Neuronal stem cell (in vitro differentiated cells): ENCODE results near the gene MYO15A.
A peak's percentile ranks its signal among the peaks of the same experiment; 100 is the strongest.

ENCODE experiments used
- DNase-seq: peaks from one replicate; pipeline ENCODE4 v3.0.0-alpha.2; 2013; ENCODE audit warnings: low spot score
- H2AFZ ChIP-seq: one replicate; pipeline ENCODE4 v1.6.1; 2013; ENCODE audit warnings: mild to moderate bottlenecking, low read length, inconsistent platforms
- H2AK5ac ChIP-seq: 2 replicates; pipeline ENCODE4 v1.6.1; 2013; ENCODE audit warnings: low read depth, mild to moderate bottlenecking, inconsistent platforms, low read length, moderate library complexity, mixed read lengths
- H2BK120ac ChIP-seq: 2 replicates; pipeline ENCODE4 v1.6.1; 2013; ENCODE audit warnings: low read depth, mild to moderate bottlenecking, inconsistent platforms, low read length, moderate library complexity, mixed read lengths
- H2BK12ac ChIP-seq: one replicate; pipeline ENCODE4 v1.6.1; 2013; ENCODE audit warnings: low read length, inconsistent platforms
- H2BK15ac ChIP-seq: 2 replicates; pipeline ENCODE4 v1.6.1; 2013; ENCODE audit warnings: mild to moderate bottlenecking, low read length, inconsistent platforms, mixed read lengths
- H2BK5ac ChIP-seq: one replicate; pipeline ENCODE4 v1.6.1; 2013; ENCODE audit warnings: inconsistent platforms, mild to moderate bottlenecking, low read length, moderate library complexity
- H3K14ac ChIP-seq: one replicate; pipeline ENCODE4 v1.6.1; 2013; ENCODE audit warnings: low read length, inconsistent platforms
- H3K18ac ChIP-seq: 2 replicates; pipeline ENCODE4 v1.6.1; 2013; ENCODE audit warnings: low read length, inconsistent platforms
- H3K23ac ChIP-seq: 2 replicates; pipeline ENCODE4 v1.6.1; 2013; ENCODE audit warnings: low read depth, mild to moderate bottlenecking, mixed read lengths, low read length, inconsistent platforms; ENCODE audit not compliant: poor library complexity
- H3K27ac ChIP-seq: replicated peaks from 3 replicates; pipeline ENCODE4 v1.5.1; 2013; ENCODE audit warnings: low read length, inconsistent platforms
- H3K27me3 ChIP-seq, 3 experiments: 2 replicates each; pipeline ENCODE4 v1.6.1; 2013; ENCODE audit warnings: low read length in 3 of 3, mild to moderate bottlenecking in 2 of 3, inconsistent platforms in 1 of 3, low read depth in 1 of 3, mixed read lengths in 1 of 3, moderate library complexity in 1 of 3; ENCODE audit not compliant: control insufficient read depth in 3 of 3, insufficient read depth in 3 of 3
- H3K36me3 ChIP-seq, 2 donors: replicated peaks in 1 of 2; 2 replicates each; pipeline ENCODE4 v1.6.1; 2013; ENCODE audit warnings: low read length in 2 of 2; ENCODE audit not compliant: control insufficient read depth in 2 of 2, insufficient read depth in 2 of 2
- H3K4ac ChIP-seq: 2 replicates; pipeline ENCODE4 v1.6.1; 2013; ENCODE audit warnings: inconsistent platforms, mild to moderate bottlenecking, low read length, moderate library complexity
- H3K4me1 ChIP-seq, 2 donors: 1 replicate in 1 of 2; 2 replicates in 1 of 2; pipeline ENCODE4 v1.6.1; 2013; ENCODE audit warnings: low read length in 2 of 2, low read depth in 1 of 2; ENCODE audit not compliant: control insufficient read depth in 2 of 2, insufficient read depth in 1 of 2
- H3K4me2 ChIP-seq: one replicate; pipeline ENCODE4 v1.6.1; 2013; ENCODE audit warnings: mild to moderate bottlenecking, low read length, inconsistent platforms; ENCODE audit not compliant: insufficient read depth, poor library complexity, severe bottlenecking
- H3K4me3 ChIP-seq, 2 donors: 2 replicates each; pipeline ENCODE4 v1.5.1; 2013; ENCODE audit warnings: low read length in 2 of 2, mild to moderate bottlenecking in 2 of 2, inconsistent platforms in 1 of 2, moderate library complexity in 1 of 2
- H3K79me1 ChIP-seq: one replicate; pipeline ENCODE4 v1.6.1; 2013; ENCODE audit warnings: low read depth, mild to moderate bottlenecking, inconsistent platforms, low read length, moderate library complexity
- H3K9ac ChIP-seq: one replicate; pipeline ENCODE4 v1.6.1; 2013; ENCODE audit warnings: mild to moderate bottlenecking, low read depth, low read length, inconsistent platforms; ENCODE audit not compliant: poor library complexity
- H3K9me3 ChIP-seq, 2 donors: replicated peaks in 1 of 2; 2 replicates each; pipeline versions ENCODE3 to v1.6.1; 2013; ENCODE audit warnings: low read length in 2 of 2, mild to moderate bottlenecking in 2 of 2, inconsistent platforms in 1 of 2, low read depth in 1 of 2, mixed read lengths in 1 of 2, moderate library complexity in 1 of 2; ENCODE audit not compliant: control insufficient read depth in 2 of 2, insufficient read depth in 1 of 2
- H4K8ac ChIP-seq: one replicate; pipeline ENCODE4 v1.6.1; 2013; ENCODE audit warnings: low read depth, mild to moderate bottlenecking, inconsistent platforms, low read length, moderate library complexity
- H4K91ac ChIP-seq: one replicate; pipeline ENCODE4 v1.6.1; 2013; ENCODE audit warnings: low read length, low read depth, mild to moderate bottlenecking, inconsistent platforms; ENCODE audit not compliant: poor library complexity
- WGBS, 2 donors: extraction: QIAGEN DNeasy Blood & Tissue Kit; methylation state at CpG; one replicate each; pipeline ENCODE4 v1.1.7; 2013; ENCODE audit warnings: missing lambda C conversion rate in 2 of 2, mixed read lengths in 1 of 2; ENCODE audit not compliant: insufficient read length in 2 of 2, insufficient replicate concordance in 1 of 2; ENCODE audit errors: extremely low coverage in 2 of 2; 5-methylcytosine and 5-hydroxymethylcytosine counted together

The MYO15A gene

DNA sequence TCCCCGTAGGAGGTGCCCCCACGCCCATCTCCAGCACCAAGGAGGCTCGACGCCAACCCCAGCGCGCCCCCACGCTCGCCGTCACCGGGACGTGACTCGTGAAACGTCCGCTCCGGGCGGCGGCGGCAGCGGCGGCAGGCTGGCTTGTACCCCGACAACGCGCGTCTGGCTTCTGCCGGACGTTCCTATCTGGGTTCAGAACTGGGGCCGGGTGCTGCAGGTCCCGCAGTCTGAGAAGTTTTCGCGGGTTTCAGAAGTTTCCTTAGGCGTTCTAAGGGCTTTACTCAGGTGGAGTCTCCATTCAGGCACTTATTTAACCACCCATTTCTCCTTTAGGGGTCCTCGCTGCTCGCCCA lies 74.4 kb downstream of the MYO15A start:
- Histone ChIP-seq H3K4ac (no peak overlapping the region), H4K91ac (no peak overlapping the region), H3K4me1 (peaks cover 29 to 42% of the 10 kb centered on the region in 2 donors), H2BK120ac (no peak overlapping the region), H2AK5ac (no peak overlapping the region), H3K18ac (peak overlapping the region; percentile 96), H2BK15ac (no peak overlapping the region), H3K79me1 (peaks cover 5% of the 10 kb centered on the region), H2AFZ (peak overlapping the region; percentile 95), H3K27me3 (no peaks in the 10 kb centered on the region), H3K23ac (peak overlapping the region; percentile 87), H2BK12ac (no peak overlapping the region), H3K4me3 (peak overlapping the region; percentile 80 to 89), H3K14ac (no peak overlapping the region), H3K36me3 (peaks cover 15 to 30% of the 10 kb centered on the region in 2 donors), H2BK5ac (peak overlapping the region; percentile 97), H3K9me3 (no peaks in the 10 kb centered on the region), H4K8ac (no peak overlapping the region), H3K27ac (peak overlapping the region; percentile 99), H3K9ac (peak overlapping the region; percentile 83), H3K4me2 (peak overlapping the region; percentile 85)
- DNase-seq, result no peak
- WGBS, 2 donors, result no CpG with 5 or more reads among the region's 33 CpGs

DNA sequence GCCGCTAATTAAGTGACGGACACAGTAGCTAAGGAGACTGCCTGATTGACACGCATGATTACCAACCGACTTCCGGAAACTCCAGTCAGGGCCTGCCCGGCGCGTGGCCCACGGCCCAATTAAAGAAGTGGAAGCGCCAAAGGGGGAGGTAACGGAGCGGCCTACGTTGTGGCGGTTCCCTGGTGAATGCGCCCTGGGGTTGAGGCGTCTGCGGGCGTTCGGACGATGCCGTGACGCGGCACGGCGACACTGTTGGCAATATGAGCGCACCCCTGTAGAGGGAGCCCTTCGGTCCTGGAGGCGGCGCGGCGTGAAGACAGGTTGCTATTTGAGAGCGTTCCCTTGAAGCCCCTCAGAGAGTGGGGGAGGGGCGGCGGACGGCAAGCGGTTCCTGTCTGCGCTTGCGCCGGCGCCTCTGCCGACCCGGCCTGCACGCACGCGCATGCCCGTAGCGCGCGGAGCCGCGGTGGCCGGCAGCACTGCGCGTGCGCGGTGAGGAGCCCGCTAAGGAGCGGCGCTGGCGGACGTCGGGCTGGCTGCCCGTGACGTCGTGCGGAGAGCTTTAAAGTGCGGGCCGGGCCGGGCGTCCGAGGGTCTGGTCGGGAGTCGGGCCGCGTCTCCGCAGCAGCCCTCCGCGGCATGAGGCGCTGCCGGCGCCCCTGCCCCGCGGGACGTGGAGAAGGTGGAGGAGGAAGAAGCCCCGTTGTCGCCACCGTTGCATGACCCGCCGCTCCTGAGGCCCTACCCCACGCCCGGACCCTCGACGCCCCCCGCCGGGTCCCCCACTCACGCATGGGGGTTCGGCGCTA lies 75.0 kb downstream of the MYO15A start, which contains the start of gene ALKBH5:
Gene ALKBH5, plus strand, starts transcription at position 495 of the 809 bp plus-strand sequence. CDS start 416 bp downstream, outside the sequence.
- Histone ChIP-seq H3K9me3 (no peaks in the 10 kb centered on the region), H2BK12ac (no peak within 1 kb of the TSS), H3K4me1 (peaks cover 33 to 39% of the 10 kb centered on the region in 2 donors), H3K27me3 (no peaks in the 10 kb centered on the region), H4K91ac (no peak within 1 kb of the TSS), H2BK5ac (peak within 1 kb of the TSS; percentile 97), H3K4me2 (peak within 1 kb of the TSS; percentile 99), H2AFZ (peak within 1 kb of the TSS; percentile 95), H2BK120ac (no peak within 1 kb of the TSS), H4K8ac (no peak within 1 kb of the TSS), H3K4me3 (peak within 1 kb of the TSS; percentile 89 to 97), H3K27ac (peak within 1 kb of the TSS; percentile 100), H3K18ac (peak within 1 kb of the TSS; percentile 99), H3K23ac (peak within 1 kb of the TSS; percentile 96), H3K36me3 (peaks cover 18 to 36% of the 10 kb centered on the region in 2 donors), H2BK15ac (no peak within 1 kb of the TSS), H2AK5ac (peak within 1 kb of the TSS; percentile 77), H3K4ac (no peak within 1 kb of the TSS), H3K9ac (peak within 1 kb of the TSS; percentile 100), H3K14ac (peak within 1 kb of the TSS; percentile 97), H3K79me1 (peaks cover 7% of the 10 kb centered on the region)
- peak; percentile 99 for DNase-seq
- no CpG with 5 or more reads among the region's 98 CpGs for WGBS, 2 donors

DNA sequence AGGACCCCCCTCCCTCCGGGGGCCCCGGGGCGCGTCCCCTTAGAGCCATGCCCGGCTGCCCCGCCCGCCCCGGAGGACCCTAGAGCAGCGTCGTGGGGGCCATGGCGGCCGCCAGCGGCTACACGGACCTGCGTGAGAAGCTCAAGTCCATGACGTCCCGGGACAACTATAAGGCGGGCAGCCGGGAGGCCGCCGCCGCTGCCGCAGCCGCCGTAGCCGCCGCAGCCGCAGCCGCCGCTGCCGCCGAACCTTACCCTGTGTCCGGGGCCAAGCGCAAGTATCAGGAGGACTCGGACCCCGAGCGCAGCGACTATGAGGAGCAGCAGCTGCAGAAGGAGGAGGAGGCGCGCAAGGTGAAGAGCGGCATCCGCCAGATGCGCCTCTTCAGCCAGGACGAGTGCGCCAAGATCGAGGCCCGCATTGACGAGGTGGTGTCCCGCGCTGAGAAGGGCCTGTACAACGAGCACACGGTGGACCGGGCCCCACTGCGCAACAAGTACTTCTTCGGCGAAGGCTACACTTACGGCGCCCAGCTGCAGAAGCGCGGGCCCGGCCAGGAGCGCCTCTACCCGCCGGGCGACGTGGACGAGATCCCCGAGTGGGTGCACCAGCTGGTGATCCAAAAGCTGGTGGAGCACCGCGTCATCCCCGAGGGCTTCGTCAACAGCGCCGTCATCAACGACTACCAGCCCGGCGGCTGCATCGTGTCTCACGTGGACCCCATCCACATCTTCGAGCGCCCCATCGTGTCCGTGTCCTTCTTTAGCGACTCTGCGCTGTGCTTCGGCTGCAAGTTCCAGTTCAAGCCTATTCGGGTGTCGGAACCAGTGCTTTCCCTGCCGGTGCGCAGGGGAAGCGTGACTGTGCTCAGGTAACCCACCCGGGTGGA lies 75.8 kb downstream of the MYO15A start:
- peak overlapping the region; percentile 20 for H2AK5ac ChIP-seq
- peak overlapping the region; percentile 96 for H3K23ac ChIP-seq
- H2BK120ac ChIP-seq, result no peak overlapping the region
- no CpG with 5 or more reads among the region's 92 CpGs for WGBS, 2 donors
- H3K4me1 ChIP-seq, result peaks cover 32 to 33% of the 10 kb centered on the region in 2 donors
- peak overlapping the region; percentile 92 for H3K14ac ChIP-seq
- H2AFZ ChIP-seq, result peak overlapping the region; percentile 95
- H3K4me3 ChIP-seq, result peak overlapping the region; percentile 89 to 97
- no peak overlapping the region for H3K27ac ChIP-seq
- peak overlapping the region; percentile 64 for H3K18ac ChIP-seq
- H3K4ac ChIP-seq, result no peak overlapping the region
- H3K36me3 ChIP-seq, result peaks cover 19 to 43% of the 10 kb centered on the region in 2 donors
- H3K79me1 ChIP-seq, result peaks cover 7% of the 10 kb centered on the region
- peak overlapping the region; percentile 97 for H2BK5ac ChIP-seq
- no peaks in the 10 kb centered on the region for H3K9me3 ChIP-seq
- H3K4me2 ChIP-seq, result peak overlapping the region; percentile 99
- H3K27me3 ChIP-seq, result no peaks in the 10 kb centered on the region
- no peak overlapping the region for H2BK15ac ChIP-seq
- no peak overlapping the region for H2BK12ac ChIP-seq
- peak overlapping the region; percentile 97 for H3K9ac ChIP-seq
- peak; percentile 33 for DNase-seq
- no peak overlapping the region for H4K91ac ChIP-seq
- no peak overlapping the region for H4K8ac ChIP-seq
